C4-2B (cell line): ENCODE data around the gene KIAA0930.
A peak's percentile ranks its signal among the peaks of the same experiment; 100 is the strongest.

Experiments used
- H3K27ac ChIP-seq: fragments of 450-650 bp; 2 replicates; pipeline ENCODE4 v1.5.1; 2017
- CTCF ChIP-seq: fragments of 450-650 bp; conservative IDR thresholded peaks from 2 replicates; pipeline ENCODE4 v1.5.1; 2017; ENCODE audit warnings: mild to moderate bottlenecking
- ZFX ChIP-seq: fragments of 450-650 bp; IDR thresholded peaks from 2 replicates; pipeline ENCODE4 v1.6.1; 2017

The KIAA0930 gene

GRCh38 chr22:45179276-45180049 is 61.2 kb downstream of the KIAA0930 start:
- H3K27ac ChIP-seq = no peak overlapping the region
- TF ChIP-seq CTCF (no peak), ZFX (no peak)

GRCh38 chr22:45172881-45173585 is 67.7 kb downstream of the KIAA0930 start:
- TF ChIP-seq ZFX = no peak
- no peak for TF ChIP-seq CTCF
- no peak overlapping the region for H3K27ac ChIP-seq

- no peak overlapping the region for H3K27ac ChIP-seq
- TF ChIP-seq ZFX (no peak), CTCF (no peak)
Observed at GRCh38 chr22:45171830-45172229, 68.9 kb downstream of the KIAA0930 start.

GRCh38 chr22:45169591-45170466 is 70.9 kb downstream of the KIAA0930 start:
- no peak overlapping the region for H3K27ac ChIP-seq
- TF ChIP-seq CTCF (no peak), ZFX (no peak)

GRCh38 chr22:45166932-45167331 is 73.8 kb downstream of the KIAA0930 start:
- TF ChIP-seq CTCF (no peak), ZFX (no peak)
- no peak overlapping the region for H3K27ac ChIP-seq

GRCh38 chr22:45164270-45165088 is 76.2 kb downstream of the KIAA0930 start:
- H3K27ac ChIP-seq = peak overlapping the region; percentile 97
- TF ChIP-seq CTCF (no peak), ZFX (peak; percentile 32; the same call in 1 of the 2 replicates)
